ENCODE measurements around the gene CAMK2A.

CAMK2A gene

GRCh38 chr5:150173161-150173560 lies 116.4 kb downstream of the CAMK2A start:
- Mint-ChIP-seq H3K27me3 (peaks cover 23% of the 10 kb centered on the region), H3K4me3 (no peak overlapping the region), H3K27ac (no peak overlapping the region), H3K4me1 (ENCODE audit: low read depth) (no peaks in the 10 kb centered on the region), H3K9me3 (ENCODE audit: low read depth) (no peaks in the 10 kb centered on the region), H3K36me3 (no peaks in the 10 kb centered on the region)

GRCh38 chr5:150172556-150172955 lies 117.0 kb downstream of the CAMK2A start:
- Mint-ChIP-seq H3K4me1 (ENCODE audit: low read depth) (peaks cover under 1% of the 10 kb centered on the region), H3K27me3 (peaks cover 24% of the 10 kb centered on the region), H3K4me3 (no peak overlapping the region), H3K9me3 (ENCODE audit: low read depth) (no peaks in the 10 kb centered on the region), H3K36me3 (no peaks in the 10 kb centered on the region), H3K27ac (no peak overlapping the region)

GRCh38 chr5:150172145-150172544 lies 117.4 kb downstream of the CAMK2A start:
- Mint-ChIP-seq H3K36me3 (no peaks in the 10 kb centered on the region), H3K27ac (no peak overlapping the region), H3K9me3 (ENCODE audit: low read depth) (no peaks in the 10 kb centered on the region), H3K4me3 (no peak overlapping the region), H3K27me3 (peaks cover 27% of the 10 kb centered on the region), H3K4me1 (ENCODE audit: low read depth) (peaks cover 3% of the 10 kb centered on the region)
